Loucy (cell line): ENCODE measurements around the gene CCDC144A.
"Not testable (repeated sequence)": the region's sequence is repeated elsewhere in the genome, so short reads cannot be mapped to it uniquely, and the experiment has no call there.

Experiments
- CTCF ChIP-seq: fragments of 200-600 bp; sonication (generic); conservative IDR thresholded peaks from 2 replicates; pipeline ENCODE4 v1.5.1; 2014; ENCODE audit warnings: mild to moderate bottlenecking, antibody characterized with exemption, low read length
- EZH2phosphoT487 ChIP-seq: fragments of 200-600 bp; IDR thresholded peaks from 2 replicates; pipeline ENCODE4 v1.6.1; 2018; ENCODE audit warnings: antibody characterized with exemption, mild to moderate bottlenecking, moderate library complexity, borderline replicate concordance

GRCh38 chr17:16751224-16751923 lies 61.3 kb downstream of the CCDC144A start:
- TF ChIP-seq CTCF, result peak; percentile 47
- not testable (repeated sequence) for TF ChIP-seq EZH2phosphoT487
